CD4-positive, alpha-beta T cell treated with Interleukin-21 for 1 hour (primary cell): ENCODE results near the gene MVD.

Source experiments
- DNase-seq: peaks from one replicate; pipeline ENCODE4 v3.0.0-alpha.2; 2020

MVD gene

DNA sequence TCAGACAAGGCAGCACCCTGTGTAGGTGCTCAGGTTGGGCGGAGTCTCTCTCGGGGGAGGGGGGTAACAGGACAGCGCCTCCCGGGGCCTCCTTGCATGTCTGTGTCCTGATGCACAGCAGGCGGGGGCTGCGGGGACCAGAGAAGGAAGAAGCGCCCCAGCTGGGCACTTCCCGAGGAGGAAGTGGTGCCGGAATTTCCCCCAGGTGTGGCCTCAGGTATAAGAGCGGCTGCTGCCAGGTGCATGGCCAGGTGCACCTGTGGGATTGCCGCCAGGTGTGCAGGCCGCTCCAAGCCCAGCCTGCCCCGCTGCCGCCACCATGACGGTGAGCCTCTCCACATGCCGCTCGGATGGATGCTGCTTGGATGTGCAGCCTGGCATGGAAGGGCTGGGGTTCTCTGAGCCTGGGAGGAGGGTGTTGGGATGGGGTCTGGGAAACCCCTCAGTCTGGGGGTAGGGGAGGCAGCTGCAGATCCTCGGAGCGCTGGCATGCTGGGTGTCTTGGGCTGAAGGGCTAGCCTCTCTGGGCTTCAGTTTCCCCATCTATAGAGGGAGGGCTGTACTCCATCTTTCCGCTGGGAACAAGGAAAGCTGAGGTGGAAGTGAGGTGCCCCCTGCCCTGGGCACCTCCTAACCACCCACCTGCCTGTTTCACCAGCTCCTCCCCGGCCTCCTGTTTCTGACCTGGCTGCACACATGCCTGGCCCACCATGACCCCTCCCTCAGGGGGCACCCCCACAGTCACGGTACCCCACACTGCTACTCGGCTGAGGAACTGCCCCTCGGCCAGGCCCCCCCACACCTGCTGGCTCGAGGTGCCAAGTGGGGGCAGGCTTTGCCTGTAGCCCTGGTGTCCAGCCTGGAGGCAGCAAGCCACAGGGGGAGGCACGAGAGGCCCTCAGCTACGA, 24.3 kb downstream of the MVD start, which contains the start of gene IL17C:
IL17C (plus strand) TSS at position 250 of the 908 bp plus-strand sequence; CDS start at position 320, 70 bp downstream.
- DNase-seq, result peak; percentile 53

- no peak for DNase-seq
Measured at GRCh38 chr16:88636488-88637265, 26.2 kb downstream of the MVD start.

DNA sequence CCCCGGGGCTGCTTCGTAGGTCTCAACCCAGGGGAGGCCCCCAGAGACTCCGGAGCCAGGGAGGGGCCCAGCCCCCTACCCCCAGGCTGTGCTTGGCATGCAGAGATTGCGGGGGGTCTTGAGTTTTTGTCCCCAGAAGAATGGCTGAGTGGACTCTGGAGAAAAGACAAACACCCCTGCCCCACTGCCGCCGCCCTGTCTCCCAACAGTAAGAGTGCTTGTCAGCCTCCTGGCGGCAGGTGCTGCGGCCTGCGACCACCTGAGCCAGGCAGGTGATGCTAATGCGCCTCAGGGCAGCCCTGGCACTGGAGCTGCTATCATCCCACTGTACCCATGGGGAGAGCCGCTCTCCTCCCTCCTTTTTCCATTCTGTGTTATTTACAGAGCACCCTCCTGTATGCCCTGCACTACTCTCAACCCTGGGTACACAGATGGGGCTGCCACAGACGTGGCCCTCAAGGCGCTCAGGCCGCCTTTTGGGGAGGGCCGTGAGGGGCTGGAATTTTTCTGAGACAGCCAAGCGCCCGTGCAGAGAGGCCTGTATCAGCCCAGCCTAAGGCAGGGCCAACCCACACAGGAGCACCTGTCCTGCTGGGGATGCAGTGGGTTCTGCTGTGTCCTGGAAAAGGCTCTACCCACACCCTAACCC, 27.1 kb downstream of the MVD start:
- DNase-seq, result no peak

GRCh38 chr16:88634994-88635670, 27.8 kb downstream of the MVD start:
- DNase-seq, result no peak

- DNase-seq, result peak; percentile 53
Measured at GRCh38 chr16:88634141-88634993, 28.5 kb downstream of the MVD start.

- DNase-seq, result peak; percentile 72
Measured at GRCh38 chr16:88633684-88634140, 29.2 kb downstream of the MVD start.

GRCh38 chr16:88632587-88632930, 30.3 kb downstream of the MVD start:
- DNase-seq, result no peak

- DNase-seq, result no peak
Measured at GRCh38 chr16:88631920-88632586, 30.8 kb downstream of the MVD start.

DNA sequence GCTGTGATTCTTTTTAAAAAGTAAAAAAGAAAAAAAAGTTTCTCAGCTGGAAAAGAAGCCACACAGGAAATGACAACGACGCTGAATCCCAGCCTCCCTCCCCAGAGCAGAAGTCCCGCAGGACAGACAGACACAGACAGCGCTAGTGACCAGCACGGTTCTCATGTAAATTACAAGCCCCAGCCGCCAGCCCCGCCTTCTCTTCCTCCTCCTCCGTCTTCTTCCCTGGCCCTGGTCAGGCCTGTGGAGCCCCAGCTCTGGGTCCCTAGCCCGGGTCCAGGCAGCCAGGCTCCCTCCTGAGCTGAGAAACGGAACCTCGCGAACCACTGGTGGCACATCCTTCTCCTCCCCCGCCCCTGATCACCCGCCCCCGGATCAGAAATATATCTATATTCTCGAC, 31.5 kb downstream of the MVD start:
- DNase-seq, result no peak

DNA sequence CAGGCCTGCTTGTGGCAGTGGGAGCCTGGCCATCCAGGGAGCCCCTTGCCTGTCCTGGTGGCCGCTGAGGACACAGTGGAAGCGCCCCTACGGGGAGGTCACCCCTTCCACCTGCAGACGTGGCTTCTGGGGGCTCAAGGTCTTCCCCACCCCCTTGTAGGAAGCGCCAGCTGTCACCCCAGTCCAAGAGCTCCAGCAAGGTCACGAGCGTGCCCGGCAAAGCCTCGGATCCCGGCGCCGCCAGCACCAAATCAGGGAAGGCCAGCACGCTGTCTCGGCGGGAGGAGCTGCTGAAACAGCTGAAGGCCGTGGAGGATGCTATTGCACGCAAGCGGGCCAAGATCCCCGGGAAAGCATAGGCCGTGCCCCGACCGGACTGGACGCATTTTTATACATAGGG, 31.9 kb downstream of the MVD start:
- no peak for DNase-seq

- no peak for DNase-seq
Measured at GRCh38 chr16:88630433-88630832, 32.5 kb downstream of the MVD start.

DNA sequence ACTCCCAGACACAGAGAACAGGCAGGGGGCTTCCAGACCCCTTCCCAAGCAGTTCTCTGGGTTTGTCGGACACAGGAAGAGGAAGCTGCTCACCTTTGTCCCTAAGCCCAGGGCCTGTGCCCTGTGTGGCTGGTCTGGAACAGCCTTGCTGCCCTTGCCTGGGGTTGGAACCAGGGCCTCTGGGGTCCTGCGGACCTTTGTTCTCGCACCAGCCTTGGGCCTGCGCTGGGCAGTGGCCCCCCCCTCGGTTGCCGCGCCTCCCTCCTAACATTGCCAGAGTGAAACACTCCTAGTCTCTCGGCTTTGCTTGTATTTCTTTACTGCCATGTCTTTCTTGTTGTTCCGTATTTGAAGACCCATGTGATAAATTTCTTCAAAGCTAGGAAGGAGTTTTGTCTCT, 33.1 kb downstream of the MVD start:
- no peak for DNase-seq

DNA sequence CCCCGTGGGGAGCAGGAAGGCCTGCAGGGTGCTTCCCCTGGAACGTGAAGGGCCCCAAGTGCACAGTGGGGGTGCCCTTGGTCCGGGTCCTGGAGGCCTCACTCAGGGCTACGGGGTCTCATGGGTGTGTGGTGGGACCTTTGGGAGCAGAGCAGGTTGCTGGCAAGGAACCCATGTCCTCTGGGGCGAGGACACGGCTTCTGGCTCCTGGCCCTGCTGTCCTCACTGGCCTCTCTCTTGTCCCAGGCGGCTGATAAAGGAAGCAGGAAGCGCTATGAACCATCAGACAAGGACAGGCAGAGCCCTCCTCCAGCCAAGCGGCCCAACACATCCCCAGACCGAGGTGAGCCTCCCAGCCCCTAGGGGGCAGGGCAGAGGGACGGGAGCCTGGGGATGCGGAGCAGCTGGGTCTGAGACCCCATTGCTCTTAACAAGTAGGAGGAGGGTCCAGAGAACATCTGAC, 34.3 kb downstream of the MVD start:
- DNase-seq, result no peak

DNA sequence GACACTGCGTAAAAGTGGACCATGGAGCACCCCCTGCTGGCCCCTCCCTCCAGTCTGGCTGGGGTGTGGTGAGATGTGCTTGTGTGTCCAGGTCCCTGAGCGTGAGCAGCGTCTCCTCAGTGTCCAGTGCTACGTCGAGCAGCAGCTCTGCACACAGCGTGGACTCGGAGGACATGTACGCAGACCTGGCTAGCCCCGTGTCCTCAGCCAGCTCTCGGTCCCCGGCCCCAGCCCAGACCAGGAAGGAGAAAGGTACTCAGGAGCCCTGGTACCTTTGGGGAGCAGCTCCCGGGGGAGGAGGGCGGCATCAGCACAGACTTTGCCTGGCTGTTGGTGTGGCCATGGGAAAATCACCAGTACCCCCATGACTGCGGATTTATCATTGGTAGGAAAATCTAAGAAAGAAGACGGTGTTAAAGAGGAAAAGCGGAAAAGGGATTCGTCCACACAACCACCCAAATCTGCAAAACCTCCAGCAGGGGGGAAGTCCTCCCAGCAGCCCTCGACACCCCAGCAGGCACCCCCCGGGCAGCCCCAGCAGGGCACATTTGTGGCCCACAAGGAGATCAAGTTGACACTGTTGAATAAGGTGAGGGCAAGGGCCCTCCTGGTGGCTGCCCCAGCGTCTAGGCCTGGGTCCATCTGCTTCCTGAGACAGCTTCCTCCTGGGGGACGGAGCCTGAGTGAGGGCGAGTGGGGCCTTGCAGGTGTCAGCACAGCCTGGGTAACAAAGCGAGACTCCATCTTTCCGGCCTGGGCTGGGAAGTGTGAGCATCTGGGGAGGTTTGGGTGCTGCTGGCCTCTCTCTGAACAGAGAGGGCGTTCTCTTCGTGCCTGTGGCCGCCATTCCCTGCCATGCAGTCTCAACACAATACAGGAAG, 35.1 kb downstream of the MVD start:
- DNase-seq, result no peak

GRCh38 chr16:88626646-88627045, 36.2 kb downstream of the MVD start:
- DNase-seq, result no peak

- DNase-seq, result no peak
Measured at GRCh38 chr16:88624977-88625576, 37.8 kb downstream of the MVD start.

DNA sequence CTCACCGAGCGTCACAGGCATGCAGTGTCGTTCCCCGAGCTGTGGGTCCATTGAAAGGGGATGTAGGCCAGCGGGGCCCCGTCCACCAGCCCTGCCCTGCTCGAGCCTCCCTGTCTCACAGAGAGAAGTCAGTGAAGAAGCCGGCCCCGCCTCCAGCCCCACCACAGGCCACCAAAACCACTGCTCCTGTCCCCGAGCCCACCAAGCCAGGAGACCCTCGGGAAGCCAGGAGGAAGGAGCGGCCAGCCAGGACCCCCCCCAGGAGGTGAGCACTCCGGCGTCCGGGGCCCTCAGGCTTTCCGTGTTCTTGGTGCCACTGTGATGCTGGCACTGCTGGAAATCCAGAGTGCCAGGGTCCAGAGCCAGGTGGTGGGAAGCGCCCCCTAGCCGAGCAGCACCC, 38.4 kb downstream of the MVD start:
- DNase-seq, result no peak

DNA sequence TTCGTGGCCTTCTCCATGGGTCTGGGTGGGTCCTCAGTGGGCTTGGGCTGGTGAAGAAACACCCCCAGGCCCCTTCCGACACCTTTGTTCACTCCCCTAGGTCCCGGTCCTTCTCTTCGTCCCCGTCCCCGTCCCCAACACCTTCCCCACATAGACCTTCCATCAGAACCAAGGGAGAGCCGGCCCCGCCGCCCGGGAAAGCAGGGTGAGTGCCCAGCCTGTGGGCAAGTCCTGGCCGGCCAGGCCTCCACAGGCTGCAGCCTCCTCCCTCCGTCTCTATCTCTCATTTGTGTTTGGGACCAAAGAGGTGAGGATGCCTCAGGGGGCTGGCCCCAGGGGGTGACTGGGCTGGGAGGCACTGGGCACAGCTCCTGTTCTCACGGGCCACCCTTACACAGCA, 39.0 kb downstream of the MVD start:
- no peak for DNase-seq

GRCh38 chr16:88622866-88623265, 40.0 kb downstream of the MVD start:
- no peak for DNase-seq

DNA sequence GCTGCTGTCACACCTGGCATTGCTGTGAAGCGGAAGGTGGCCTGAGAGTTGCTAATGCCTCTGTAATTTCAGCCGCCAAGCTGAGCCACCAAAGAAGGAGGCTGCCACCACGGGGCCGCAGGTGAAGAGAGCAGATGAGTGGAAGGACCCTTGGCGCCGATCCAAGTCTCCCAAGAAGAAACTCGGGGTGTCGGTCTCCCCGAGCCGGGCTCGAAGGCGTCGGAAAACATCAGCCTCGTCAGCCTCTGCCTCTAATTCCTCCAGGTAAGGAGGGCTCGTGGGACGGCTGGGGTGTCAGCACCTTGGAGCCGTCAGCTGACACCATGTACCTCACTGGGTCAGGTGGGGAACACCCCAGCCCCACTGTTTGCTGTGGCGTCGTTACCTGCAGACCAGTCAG, 40.8 kb downstream of the MVD start:
- no peak for DNase-seq
